ENCODE results near the gene SHANK1.

SHANK1 gene

GRCh38 chr19:50694815-50695145 lies 24.8 kb downstream of the SHANK1 start:
- H3K4me3 ChIP-seq (IDR thresholded peaks at IDR 0.05; ENCODE audit: insufficient read depth, low read depth, low read length) = no peak overlapping the region
- H4K20me1 ChIP-seq (ENCODE audit: insufficient read depth) = no peaks in the 10 kb centered on the region
- H2AFZ ChIP-seq (ENCODE audit: low read depth) = no peak overlapping the region
- no peaks in the 10 kb centered on the region; the same call in 1 of the 2 replicates for H3K27me3 ChIP-seq (ENCODE audit: insufficient read depth, low read depth)
- TF ChIP-seq CTCF (conservative IDR thresholded peaks at IDR 0.05; ENCODE audit: low read depth, low read length) = no peak
- no peaks in the 10 kb centered on the region for H3K4me1 ChIP-seq (ENCODE audit: low read depth, poor library complexity, severe bottlenecking)
- no peak overlapping the region for H3K27ac ChIP-seq
- no peaks in the 10 kb centered on the region for H3K79me2 ChIP-seq (ENCODE audit: insufficient read depth, low read depth)
- no peak overlapping the region for H3K4me2 ChIP-seq
- H3K9ac ChIP-seq = no peak overlapping the region
- H3K36me3 ChIP-seq (ENCODE audit: insufficient read depth) = no peaks in the 10 kb centered on the region

- Histone ChIP-seq H4K20me1 (ENCODE audit: insufficient read depth) (no peaks in the 10 kb centered on the region), H3K27ac (no peak overlapping the region), H3K79me2 (ENCODE audit: insufficient read depth, low read depth) (no peaks in the 10 kb centered on the region), H3K9ac (no peak overlapping the region), H2AFZ (ENCODE audit: low read depth) (no peak overlapping the region), H3K4me2 (no peak overlapping the region), H3K4me1 (ENCODE audit: low read depth, poor library complexity, severe bottlenecking) (no peaks in the 10 kb centered on the region), H3K27me3 (ENCODE audit: insufficient read depth, low read depth) (no peaks in the 10 kb centered on the region; the same call in 1 of the 2 replicates), H3K4me3 (IDR thresholded peaks at IDR 0.05; ENCODE audit: insufficient read depth, low read depth, low read length) (no peak overlapping the region), H3K36me3 (ENCODE audit: insufficient read depth) (no peaks in the 10 kb centered on the region)
- no peak for TF ChIP-seq CTCF (conservative IDR thresholded peaks at IDR 0.05; ENCODE audit: low read depth, low read length)
Observed at GRCh38 chr19:50693064-50693975, 26.3 kb downstream of the SHANK1 start.

GRCh38 chr19:50690439-50690838 lies 29.2 kb downstream of the SHANK1 start:
- Histone ChIP-seq H3K4me1 (ENCODE audit: low read depth, poor library complexity, severe bottlenecking) (no peaks in the 10 kb centered on the region), H3K9ac (no peak overlapping the region), H4K20me1 (ENCODE audit: insufficient read depth) (no peaks in the 10 kb centered on the region), H3K36me3 (ENCODE audit: insufficient read depth) (no peaks in the 10 kb centered on the region), H2AFZ (ENCODE audit: low read depth) (no peak overlapping the region), H3K4me2 (no peak overlapping the region), H3K79me2 (ENCODE audit: insufficient read depth, low read depth) (no peaks in the 10 kb centered on the region), H3K27me3 (ENCODE audit: insufficient read depth, low read depth) (no peaks in the 10 kb centered on the region; the same call in 1 of the 2 replicates), H3K27ac (no peak overlapping the region), H3K4me3 (IDR thresholded peaks at IDR 0.05; ENCODE audit: insufficient read depth, low read depth, low read length) (no peak overlapping the region)
- no peak for TF ChIP-seq CTCF (conservative IDR thresholded peaks at IDR 0.05; ENCODE audit: low read depth, low read length)

GRCh38 chr19:50688766-50689165 lies 30.8 kb downstream of the SHANK1 start:
- Histone ChIP-seq H2AFZ (ENCODE audit: low read depth) (no peak overlapping the region), H3K79me2 (ENCODE audit: insufficient read depth, low read depth) (no peaks in the 10 kb centered on the region), H3K36me3 (ENCODE audit: insufficient read depth) (no peaks in the 10 kb centered on the region), H3K9ac (no peak overlapping the region), H3K4me1 (ENCODE audit: low read depth, poor library complexity, severe bottlenecking) (no peaks in the 10 kb centered on the region), H3K4me3 (IDR thresholded peaks at IDR 0.05; ENCODE audit: insufficient read depth, low read depth, low read length) (no peak overlapping the region), H3K4me2 (no peak overlapping the region), H3K27me3 (ENCODE audit: insufficient read depth, low read depth) (peaks cover 2% of the 10 kb centered on the region; the same call in 1 of the 2 replicates), H4K20me1 (ENCODE audit: insufficient read depth) (no peaks in the 10 kb centered on the region), H3K27ac (no peak overlapping the region)
- no peak for TF ChIP-seq CTCF (conservative IDR thresholded peaks at IDR 0.05; ENCODE audit: low read depth, low read length)

Data from KMS-11 (cell line).